HG02840 (cell line): Measurements from ENCODE around the gene SH3BP4.

Source experiments
- ATAC-seq: cut with Tn5 transposase; IDR thresholded peaks from one replicate; pipeline ENCODE4 v1.9.1; 2021; ENCODE audit warnings: mild to moderate bottlenecking, moderate library complexity, moderate number of reproducible peaks; ENCODE audit not compliant: unreplicated experiment, low FRiP score

SH3BP4 gene

DNA sequence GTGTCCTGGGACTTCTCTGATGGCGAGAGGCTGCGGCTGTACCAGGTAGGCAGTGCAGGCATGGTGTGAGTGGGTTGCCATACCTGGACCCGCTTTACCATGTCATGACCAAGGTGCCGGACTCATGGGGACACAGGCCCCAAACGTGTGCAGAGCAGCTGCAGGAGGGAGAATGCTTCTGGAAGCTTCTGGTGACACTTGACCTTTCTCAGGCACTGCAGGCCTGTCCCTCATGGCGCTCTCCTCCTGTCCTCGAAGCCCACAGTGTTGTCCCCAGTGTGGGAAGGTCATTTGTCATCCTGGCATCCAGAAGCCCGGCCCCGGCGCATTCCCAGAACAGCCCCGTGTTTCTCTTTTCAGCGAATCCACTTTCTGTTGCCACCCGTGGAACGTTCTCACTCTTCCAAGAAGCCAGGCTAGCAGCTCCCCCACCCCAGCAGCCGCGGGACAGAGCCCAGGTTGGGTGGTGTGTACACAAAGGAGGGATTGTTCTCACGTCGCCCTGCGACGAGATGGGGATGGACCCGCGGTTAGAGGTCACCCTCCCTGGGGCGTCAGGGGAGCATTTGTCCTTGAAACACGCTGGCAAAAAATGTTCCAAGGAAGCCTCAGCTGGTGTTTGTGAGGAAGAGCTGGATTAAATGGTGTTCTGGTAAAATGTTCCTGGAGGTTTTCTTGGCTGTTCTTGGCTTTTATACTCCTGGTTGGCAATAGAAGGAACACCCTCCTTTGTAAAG is 43.7 kb downstream of the SH3BP4 start:
- ATAC-seq, result no peak

DNA sequence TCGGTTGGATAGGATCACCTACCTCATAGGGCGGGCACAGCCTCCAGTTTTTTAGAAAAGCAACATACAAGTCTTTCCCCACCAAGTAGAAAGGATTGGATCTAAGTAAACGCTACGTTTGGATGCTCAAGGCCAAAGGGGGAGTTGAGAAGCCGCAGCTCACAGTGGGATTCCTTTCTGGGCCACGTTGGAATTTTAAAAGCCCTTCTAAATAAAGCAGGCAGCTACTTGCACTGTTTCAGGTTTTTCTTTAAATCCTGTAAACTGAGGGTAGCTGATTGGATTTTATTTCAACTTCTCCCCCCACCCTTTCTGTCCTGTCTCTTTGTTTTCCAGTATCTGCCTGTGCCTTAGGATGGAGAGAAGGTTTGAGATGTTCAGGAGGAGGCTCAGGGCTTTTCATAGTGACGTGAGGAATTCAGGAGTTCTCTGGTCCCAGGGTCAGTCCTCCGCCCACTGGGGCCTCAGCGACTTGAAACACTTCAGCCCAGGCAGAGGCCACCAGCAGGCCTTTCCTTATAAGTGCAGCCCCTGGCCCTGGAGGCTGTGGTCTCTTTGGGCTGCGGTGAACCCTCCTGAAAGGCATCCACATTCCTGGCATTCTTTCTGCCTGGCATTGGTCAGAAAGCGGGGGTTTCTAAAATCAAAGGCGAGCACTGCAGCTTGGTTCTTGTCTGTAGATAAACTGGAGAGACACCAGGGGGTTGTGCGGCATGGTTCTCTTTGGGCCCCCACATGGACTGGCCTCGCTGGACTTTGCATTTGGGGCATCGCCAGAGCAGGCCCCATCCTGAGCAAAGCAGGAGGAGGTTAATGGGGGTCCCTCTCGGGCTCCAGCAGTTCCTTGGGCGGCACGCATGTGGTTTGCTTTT is 44.5 kb downstream of the SH3BP4 start:
- no peak for ATAC-seq

DNA sequence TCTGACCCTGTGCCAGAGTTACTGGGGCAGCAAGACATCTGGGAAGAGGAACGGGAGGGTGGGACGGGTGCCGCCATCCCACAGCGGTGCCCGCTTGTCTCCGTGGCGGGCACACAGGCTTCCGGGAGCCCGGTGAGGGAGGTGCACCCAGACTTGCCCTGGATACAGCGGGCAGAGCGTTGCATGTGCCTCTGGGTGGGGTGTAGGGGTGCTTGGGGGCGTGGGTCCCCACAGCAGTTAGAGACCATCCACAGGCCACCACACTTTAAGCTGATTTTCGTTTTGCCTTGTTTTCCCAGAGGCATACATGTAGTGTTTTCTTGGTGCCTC is 45.1 kb downstream of the SH3BP4 start:
- no peak for ATAC-seq

DNA sequence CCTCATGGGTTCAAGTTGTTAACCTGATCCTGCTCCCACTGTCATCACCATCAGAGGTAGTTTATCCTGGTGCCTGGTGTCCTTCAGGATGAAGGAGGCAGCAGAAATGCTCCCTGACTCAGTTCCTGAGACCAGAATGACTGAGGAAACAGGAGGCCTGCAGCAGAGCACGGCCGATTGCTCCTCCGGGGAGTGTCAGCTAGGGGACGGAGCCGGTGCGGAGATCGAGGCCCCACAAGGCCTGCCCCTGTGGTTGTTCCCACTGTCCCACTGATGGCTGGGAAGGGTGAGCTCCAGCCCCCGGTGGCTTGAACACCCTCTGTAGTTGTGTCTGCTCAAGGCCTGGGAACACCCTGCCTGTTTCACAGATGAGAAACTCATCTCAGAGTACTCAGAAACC is 45.6 kb downstream of the SH3BP4 start:
- ATAC-seq, result no peak

DNA sequence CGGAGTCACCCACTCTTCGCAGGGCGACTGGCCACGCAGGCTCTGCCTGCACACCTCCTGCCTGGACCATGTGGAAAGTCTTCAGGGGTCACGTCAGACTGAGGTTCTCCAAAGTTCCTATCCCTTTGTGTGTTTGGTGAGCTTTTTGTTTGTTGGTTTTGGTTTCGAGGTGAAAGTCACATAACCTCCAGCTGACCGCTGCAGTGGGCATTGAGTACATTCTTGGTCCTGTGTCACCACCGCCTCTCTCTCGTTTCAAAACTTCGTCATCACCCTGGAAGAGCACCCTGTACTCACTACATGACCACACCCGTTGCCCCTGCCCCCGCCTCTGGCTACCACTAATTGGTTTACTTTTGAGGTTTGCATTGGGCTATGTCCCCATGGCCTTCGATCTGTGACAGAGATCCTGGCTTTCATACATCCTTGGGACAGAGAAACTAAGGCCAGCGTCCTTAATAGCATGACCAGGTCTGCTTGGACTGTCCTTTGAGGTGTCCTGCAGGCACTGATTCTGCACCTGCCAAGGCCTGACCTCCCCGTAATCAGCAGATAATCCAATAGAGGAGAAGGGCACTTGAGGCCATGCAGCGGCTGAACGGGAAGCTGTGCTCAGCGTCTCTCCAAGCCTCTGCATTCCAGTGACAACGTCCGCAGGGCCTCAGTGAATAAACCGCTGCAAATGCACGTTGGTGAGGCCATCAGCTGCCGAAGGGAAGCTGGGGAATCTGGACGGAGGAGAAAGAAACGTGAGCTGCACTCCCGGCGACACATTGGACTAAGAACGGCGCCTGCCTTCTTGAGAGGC is 46.8 kb downstream of the SH3BP4 start:
- no peak for ATAC-seq

DNA sequence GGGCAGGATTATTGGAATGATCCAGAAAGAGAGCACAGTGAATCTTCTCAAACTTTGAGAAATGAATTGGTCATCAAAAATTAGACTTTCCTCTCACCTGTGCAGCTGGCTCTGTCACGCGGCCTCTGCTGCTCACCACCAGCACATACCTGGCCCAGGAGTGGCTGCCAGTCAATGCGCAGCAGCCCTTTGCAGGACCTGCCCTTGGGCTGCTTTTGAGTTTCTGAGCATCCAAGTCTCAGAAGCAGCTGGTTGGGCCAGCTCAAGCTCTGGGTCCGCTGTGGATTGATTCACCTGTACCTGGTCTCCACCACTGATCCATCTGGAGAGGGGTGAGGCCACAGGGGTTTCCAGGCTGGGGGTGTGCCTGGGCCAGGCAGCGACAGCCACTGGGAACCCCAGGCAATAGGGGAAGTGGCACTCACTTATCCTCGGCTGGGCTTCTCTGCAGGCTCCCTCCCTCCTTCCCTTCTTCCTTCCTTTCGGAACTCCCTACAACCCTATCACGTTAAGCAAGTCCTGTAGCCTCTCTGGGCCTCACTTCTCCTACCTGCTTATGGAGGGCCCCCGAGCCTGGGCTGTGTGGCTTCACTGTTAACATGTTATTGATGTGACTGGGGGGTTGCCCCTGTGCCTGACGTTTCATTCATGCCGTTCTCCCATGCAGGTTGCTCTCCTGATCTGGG is 48.1 kb downstream of the SH3BP4 start:
- no peak for ATAC-seq

DNA sequence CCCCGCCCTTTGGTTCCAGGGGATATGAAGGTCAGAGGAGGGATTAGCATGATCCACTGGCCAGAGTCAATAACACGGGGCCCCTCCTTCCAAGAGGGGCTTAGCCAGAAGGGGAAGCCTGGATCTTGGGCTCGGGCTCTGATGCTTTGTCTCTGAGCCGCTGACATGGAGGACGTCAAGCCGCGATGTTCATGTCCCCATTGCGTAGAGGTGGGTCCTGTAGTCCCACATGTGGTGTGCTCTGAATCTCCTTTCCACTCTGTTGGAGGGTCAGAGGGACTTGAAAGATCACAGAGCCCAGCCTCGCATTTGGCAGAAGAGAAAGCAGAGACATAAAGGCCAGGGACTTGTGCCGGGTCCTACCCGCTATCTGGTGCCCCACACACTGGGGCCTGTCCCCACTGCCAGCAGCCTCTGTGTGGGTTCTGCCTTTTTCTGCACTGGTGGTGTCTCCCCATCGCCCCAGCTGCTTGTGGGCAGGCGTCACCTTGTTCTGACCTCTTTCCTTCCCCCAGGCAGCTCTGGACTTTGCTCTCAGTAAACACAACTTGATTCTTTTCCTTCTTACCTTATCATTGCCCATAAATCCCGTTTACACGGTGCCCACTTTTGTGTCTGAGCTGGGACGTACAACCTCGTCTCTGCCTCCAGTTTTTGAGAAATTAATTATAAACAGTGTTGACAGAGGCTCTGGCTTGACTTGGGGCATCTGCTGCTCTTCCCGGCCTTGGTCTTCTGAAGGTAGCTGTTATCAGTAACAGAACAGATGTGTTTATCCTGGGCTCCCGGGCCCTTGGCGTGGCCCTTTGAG is 48.8 kb downstream of the SH3BP4 start:
- no peak for ATAC-seq

DNA sequence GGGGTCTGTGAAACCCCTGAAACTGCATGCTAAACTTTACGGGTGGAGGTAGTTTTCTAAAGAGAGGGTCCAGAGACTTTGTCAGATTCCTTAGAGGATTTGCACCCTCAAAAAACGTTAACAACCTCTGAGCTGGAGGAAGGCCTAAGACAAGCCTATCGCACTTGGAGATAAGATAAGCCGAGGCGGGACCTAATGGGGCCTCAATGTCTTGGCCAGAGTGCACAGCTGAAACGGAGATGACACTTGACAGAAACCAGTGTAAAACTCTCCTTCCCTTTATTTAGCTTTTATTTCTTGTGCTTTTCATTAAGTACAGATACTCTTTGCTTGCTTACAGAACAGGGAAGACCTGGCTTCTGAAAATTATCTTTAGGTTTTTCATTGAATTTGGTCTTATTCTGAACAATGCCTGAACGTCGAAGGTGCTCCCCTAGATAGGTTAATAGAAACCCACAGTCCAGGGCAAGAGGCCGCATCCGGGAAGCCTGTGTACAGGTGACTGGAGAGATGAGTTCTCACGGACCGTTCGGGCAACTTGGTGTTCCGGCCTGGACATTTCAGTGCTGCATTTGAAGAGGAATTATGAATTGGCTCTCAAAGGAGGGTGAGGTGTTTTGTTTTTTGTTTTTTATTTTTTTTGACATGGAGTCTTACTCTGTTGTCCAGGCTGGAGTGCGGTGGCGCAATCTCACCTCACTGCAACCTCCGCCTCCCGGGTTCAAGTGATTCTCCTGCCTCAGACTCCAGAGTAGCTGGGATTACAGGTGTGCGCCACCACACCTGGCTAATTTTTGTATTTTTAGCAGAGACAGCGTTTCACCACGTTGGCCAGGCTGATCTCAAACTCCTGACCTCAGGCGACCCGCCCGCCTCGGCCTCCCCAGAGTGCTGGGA is 49.7 kb downstream of the SH3BP4 start:
- no peak for ATAC-seq

DNA sequence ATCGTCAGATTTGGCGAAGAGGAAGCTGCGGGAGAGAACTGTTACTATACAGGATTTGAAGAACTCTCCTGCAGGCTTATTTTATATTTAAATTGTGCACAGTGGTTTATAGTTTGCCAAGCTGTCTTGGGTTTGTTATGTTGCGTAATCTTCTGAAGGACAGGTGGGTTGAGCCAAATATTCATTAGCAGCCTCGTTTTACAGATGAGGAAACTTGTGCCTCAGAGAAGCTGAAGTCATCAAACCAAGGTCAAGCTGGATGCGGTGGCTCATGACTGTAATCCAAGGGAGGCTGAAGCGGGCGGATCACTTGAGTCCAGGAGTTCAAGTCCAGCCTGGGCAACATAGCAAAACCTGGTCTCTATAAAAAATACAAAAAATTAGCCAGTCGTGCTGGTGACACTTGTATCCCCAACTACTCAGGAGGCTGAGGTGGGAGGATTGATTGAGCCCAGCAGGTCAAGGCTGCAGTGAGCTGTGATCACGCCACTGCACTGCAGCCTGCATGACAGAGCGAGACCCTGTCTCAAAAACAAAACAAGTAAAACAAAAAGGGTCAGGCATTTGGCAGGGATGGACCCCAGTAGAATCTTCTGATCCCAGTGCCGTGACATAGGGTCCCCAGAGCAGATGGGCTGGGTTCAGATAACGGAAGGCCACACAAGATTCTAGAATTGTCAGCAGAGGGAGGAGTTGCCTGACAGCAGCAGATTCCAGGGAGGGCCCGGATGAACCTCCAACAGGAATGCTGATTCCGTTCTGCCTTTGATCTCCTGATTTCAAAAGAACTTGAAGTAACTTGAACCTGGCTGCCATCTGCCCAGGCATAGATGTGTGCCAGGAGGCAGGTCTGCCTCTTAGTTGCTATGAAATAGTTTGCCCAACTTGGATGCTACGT is 50.6 kb downstream of the SH3BP4 start:
- ATAC-seq, result no peak

DNA sequence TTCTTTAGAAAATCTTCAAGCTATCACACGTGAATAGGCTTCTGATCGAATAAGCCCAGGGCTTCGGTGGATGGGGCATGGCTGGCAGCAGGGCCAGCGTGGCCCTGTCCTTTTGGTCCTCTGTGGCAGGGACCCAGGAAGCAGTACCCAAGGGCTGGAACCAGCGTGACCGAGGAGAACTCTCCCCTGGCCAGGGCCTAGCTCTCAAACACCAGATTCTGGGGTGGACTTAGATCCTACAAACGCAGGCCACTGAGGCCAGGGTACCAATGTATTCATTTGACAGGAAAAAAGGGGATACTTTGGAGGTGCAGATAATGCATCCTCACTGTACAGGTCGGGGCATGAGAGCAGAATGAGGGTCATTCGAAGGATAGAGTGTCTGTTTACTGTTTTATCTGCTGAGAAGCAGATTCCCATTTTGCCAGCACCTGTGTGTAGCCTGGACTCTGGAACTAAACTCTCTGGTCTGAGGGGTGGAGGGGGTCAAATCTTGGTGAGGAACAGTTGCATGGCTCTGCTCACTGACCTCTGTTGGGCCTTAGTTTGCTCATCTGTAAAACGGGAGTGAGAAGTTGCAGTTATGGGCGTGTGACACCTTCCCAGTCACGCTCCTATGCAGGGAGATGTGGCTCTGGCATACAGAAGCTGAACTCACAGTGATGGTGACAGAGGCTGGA is 51.4 kb downstream of the SH3BP4 start:
- no peak for ATAC-seq

DNA sequence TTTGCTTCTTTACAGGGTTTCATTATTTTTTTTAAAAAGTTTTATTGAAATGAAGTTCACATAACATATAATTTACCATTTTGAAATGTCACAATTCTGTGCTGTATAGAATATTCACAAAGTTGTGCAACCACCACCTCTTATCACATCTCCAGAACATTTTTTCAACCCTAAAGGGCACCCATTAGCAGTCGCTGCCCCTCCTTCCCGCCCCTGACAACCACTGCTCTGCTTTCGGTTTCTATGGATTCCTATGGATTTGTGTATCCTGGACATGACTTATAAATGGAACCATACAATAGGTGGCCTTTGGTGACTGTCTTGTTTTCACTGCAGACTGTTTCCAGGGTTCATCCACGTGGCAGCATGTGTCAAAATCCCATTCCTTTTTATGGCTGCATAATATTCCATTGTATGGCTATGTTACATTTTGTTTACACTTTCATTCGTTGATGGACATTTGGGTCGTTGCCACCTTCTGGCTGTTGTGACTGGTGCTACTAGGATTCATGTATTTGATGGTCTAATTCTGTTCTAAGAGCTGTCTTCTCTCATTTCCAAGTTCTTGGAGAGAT is 52.6 kb downstream of the SH3BP4 start:
- ATAC-seq, result no peak

DNA sequence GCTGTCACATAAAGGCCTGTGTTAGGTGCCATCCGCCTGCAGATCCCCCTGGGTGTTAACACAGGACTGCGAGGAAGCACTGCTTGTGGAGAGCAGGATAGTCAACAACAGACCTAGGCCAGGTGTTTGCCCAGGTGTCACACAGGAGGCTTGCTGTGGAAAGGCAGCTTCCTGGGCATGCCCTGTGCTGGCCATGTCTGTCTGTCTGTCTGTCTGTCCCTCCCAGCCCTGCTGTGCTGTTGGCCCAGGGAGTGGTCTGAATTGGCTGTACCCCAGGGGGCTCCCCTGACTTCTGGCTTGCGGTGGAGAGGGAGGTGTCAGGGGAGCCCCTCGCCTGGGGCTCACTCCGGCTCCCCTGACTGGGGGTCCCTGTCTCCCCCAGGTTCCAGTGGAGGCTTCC is 53.2 kb downstream of the SH3BP4 start:
- no peak for ATAC-seq

DNA sequence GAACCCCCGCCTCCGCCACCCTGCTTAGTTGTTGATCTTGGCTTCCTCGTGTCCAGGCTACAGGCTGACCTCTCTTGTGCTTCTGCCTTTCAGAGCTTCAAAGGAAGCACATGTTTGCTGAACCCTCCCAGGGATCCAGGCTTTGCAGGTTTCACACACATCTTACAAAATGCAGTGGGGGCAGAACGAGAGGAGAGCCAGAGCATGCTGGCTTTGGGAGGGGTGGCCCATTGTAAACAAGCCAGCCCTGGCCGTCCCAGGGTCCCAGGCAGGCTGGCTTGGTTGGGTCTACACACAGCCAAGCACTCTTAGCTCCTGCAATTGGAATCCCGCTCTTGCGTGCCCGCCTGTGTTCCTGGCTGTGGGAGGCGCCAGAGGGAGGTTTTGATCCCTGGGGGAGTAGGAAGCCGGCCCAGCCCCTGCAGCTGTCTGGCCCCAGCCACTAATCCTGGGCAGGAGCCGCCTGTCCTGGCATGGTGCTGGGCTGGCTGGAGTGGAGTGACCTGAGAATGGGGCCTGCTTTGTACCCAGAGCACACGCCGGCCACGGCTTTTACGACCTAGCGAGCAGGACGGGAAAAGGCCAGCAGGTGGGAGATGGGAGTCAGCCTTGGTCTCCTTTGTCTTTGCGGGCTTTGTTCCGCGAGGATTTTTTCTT is 53.9 kb downstream of the SH3BP4 start:
- ATAC-seq, result no peak

DNA sequence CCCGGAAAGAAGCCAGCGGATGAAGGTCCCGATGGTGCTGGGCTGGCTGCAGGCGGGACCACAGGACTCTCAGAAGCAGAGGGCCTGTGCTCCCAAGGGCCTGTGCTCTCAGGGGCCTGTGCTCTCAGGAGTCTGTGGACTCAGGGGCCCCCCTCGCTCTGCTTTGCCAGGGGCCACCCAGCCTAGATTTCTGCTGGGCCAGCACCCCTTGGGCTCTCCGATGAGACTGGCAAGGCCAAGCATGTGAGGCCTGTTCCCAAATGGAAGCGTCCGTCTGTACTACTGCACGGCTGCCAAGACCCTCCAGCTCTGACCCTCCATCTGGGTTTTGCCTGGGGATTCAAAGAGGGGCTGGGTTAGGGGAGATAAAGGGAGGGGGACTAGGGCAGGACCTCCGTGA is 54.6 kb downstream of the SH3BP4 start:
- no peak for ATAC-seq

DNA sequence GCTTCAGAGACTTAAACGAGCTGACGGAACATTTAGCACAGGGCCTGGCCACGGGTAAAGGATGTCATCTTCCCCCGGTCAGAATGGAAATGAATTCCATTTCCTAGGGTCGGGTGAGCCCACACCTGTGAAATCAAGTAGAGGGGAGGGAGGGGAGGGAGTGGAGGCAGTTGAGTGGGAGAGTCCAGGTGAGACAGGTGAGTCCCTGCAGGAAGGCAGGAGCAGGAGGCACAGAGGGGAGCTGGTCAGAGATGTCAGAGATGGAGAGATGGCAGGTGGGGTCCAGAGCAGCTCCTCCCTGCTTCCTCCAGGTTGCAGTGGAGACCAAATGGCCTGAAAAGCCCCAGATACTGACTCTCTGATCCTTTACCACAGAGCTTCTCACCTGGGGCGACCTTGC is 55.2 kb downstream of the SH3BP4 start:
- ATAC-seq, result no peak

DNA sequence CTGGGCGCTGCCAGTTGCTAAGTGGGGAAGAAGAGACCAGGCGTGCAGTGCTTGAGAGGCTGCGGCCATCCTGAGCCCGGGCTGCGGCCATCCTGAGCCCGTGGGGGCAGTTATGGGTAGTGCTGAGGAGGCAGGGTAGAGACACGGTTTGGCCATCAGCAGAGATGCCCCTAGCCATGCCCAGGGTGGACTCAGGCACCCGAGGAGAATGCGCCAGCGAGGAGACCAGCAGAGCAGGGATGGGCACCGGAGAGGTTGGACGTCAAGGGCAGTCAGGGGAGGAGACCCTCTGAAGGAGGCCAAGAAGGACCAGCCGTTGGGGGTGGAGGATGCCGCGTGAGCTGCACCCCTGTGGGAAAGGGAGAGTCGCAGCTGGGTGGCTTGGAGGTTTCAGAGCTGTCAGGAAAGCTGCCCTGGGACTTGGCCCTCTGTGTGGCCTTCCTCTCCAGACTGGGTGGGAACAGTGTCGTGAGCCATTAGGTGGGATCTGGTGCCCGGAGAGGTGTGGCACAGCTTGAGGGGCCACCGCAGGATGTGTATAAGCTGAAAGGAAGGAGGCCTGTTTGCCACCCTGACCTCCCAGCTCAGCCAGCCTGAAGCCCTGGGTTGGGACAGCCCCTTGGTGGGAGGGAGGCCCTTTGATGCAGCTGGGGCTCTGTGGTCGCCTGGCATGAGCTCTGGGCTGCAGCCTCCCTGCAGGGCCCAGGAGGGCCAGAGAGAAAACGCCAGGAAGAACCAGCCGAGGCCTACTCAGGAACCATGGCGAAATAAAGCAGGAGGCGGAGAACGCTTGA is 56.0 kb downstream of the SH3BP4 start:
- ATAC-seq, result no peak
